ENCODE data around the gene SLC6A3. TPM values are rescaled to one million over a fixed set of nuclear protein-coding genes. Genes with fewer than 3 reads are reported as not detected.

SLC6A3 gene
- total RNA-seq, 4 donors from 2014 or later = 0.16 TPM; not detected in 3

DNA sequence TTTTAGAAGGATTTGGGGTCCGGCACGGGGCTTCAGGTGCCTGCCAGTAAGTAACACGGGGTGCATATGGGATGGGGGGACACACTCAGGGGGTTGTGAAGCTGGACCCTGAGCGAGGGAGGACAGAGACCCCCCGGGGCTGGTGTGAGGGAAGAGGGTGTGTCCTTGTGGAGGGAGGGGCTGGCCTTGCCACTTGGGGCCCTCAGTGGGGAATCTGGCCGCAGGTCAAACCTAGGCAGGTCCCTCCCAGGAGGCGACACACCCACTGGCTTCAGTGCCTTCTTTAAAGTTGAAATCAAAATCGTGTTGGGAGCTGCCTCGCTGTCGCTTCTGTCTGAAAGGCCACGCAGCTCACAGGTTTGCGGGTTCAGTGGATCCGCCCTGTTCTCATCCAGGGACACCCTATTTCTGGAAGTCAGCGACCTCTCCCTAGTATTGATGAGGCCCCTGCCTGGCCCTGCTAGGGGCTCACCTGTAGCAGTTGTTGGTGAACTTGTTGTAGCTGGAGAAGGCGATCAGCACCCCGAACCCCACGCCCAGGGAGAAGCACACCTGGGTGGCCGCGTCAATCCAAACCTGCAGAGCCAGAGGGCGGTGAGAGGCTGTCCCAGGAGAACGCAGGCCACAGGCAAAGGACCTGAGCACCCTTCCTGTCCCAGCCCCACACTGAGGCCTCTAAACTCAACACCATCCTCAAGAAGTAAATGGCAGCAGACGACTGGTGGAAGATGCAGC is 29.4 kb downstream of the SLC6A3 start:
- no peak for TF ChIP-seq EP300 (IDR thresholded peaks at IDR 0.05)
- TF ChIP-seq POLR2A (IDR thresholded peaks at IDR 0.05) = no peak
- TF ChIP-seq POLR2AphosphoS5 (IDR thresholded peaks at IDR 0.05) = no peak
- TF ChIP-seq, protein P1, sequence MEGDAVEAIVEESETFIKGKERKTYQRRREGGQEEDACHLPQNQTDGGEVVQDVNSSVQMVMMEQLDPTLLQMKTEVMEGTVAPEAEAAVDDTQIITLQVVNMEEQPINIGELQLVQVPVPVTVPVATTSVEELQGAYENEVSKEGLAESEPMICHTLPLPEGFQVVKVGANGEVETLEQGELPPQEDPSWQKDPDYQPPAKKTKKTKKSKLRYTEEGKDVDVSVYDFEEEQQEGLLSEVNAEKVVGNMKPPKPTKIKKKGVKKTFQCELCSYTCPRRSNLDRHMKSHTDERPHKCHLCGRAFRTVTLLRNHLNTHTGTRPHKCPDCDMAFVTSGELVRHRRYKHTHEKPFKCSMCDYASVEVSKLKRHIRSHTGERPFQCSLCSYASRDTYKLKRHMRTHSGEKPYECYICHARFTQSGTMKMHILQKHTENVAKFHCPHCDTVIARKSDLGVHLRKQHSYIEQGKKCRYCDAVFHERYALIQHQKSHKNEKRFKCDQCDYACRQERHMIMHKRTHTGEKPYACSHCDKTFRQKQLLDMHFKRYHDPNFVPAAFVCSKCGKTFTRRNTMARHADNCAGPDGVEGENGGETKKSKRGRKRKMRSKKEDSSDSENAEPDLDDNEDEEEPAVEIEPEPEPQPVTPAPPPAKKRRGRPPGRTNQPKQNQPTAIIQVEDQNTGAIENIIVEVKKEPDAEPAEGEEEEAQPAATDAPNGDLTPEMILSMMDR (IDR thresholded peaks at IDR 0.05) = no peak
- peaks cover 3% of the 10 kb centered on the region for H3K4me1 ChIP-seq
- no peak overlapping the region for H3K4me3 ChIP-seq
- H3K9me3 ChIP-seq = no peaks in the 10 kb centered on the region
- H3K36me3 ChIP-seq = no peaks in the 10 kb centered on the region
- no peak overlapping the region for H3K27ac ChIP-seq
- peak in 1 of 2 donors; percentile 48 for DNase-seq (ENCODE audit: low spot score in 2 of 2)
- 49% methylated on average over 7 of the region's 22 CpGs for WGBS
- peaks cover 31% of the 10 kb centered on the region for H3K27me3 ChIP-seq

DNA sequence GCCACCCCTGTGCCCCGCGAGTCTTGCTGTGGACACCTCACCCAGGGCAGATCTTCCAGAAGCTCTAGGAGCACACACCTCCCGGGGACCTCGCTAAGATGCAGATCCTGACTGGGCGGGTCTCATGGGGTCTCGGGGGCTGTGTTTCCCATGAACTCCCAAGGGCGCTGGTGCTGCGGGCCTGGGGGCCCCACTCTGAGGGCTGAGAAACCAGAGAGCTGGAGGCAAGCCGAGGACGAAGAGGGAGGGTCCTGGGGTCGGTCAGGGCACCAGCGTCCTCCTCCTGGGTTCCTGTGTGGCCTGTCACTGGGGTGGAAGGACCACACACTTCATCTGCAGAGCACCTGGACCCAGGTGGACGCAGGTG is 30.2 kb downstream of the SLC6A3 start:
- no peak overlapping the region for H3K4me3 ChIP-seq
- WGBS = 79% methylated on average over 2 of the region's 13 CpGs
- peaks cover 36% of the 10 kb centered on the region for H3K27me3 ChIP-seq
- H3K9me3 ChIP-seq = no peaks in the 10 kb centered on the region
- H3K4me1 ChIP-seq = peaks cover 3% of the 10 kb centered on the region
- peak in 1 of 2 donors; percentile 40 for DNase-seq (ENCODE audit: low spot score in 2 of 2)
- H3K27ac ChIP-seq = no peak overlapping the region
- no peak for TF ChIP-seq EP300 (IDR thresholded peaks at IDR 0.05)
- no peak for TF ChIP-seq POLR2A (IDR thresholded peaks at IDR 0.05)
- TF ChIP-seq, protein P1 (IDR thresholded peaks at IDR 0.05) = no peak
- H3K36me3 ChIP-seq = no peaks in the 10 kb centered on the region

DNA sequence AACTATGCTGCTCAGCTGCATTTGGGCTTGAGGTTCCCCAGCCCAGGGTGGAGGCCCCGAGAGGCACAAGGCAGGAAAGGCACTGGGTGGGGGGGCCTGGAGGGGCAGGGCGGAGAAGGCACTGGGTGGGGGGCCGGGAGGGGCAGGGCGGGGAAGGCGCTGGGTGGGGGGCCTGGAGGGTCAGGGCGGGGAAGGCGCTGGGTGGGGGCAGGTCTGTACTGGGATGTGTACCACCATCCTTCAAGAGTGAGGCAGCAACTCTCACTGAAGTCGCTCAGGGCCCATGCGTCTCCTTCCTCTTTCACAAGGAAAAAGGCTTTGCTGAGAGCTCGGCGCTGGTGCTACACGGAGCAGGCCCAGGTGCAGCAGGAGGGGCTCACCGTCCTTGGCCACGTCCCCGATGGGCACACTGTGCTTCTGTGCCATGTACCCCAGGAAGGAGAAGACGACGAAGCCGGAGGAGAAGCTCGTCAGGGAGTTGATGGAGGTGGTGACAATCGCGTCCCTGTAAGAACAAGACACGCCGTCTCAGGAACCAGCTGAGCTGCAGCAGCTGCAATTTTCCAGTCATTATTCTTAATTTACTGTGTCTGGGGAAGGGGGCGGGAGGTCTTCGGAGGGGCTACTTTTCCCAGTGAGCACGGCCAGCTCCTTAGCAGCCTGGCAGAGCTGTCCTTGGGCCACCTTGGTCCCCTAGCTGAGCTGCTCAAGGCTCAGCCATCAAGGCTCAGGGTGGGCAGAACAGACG is 30.8 kb downstream of the SLC6A3 start:
- Histone ChIP-seq H3K9me3 (no peaks in the 10 kb centered on the region), H3K27me3 (peaks cover 40% of the 10 kb centered on the region), H3K36me3 (no peaks in the 10 kb centered on the region), H3K27ac (no peak overlapping the region), H3K4me3 (no peak overlapping the region), H3K4me1 (peaks cover 3% of the 10 kb centered on the region)
- WGBS = 42% methylated on average over 27 of the region's 27 CpGs
- peak in 1 of 2 donors; percentile 67 for DNase-seq (ENCODE audit: low spot score in 2 of 2)
- TF ChIP-seq POLR2AphosphoS5 (IDR thresholded peaks at IDR 0.05) = no peak
- no peak for TF ChIP-seq EP300 (IDR thresholded peaks at IDR 0.05)
- no peak for TF ChIP-seq POLR2A (IDR thresholded peaks at IDR 0.05)
- TF ChIP-seq, protein P1 (IDR thresholded peaks at IDR 0.05) = no peak

DNA sequence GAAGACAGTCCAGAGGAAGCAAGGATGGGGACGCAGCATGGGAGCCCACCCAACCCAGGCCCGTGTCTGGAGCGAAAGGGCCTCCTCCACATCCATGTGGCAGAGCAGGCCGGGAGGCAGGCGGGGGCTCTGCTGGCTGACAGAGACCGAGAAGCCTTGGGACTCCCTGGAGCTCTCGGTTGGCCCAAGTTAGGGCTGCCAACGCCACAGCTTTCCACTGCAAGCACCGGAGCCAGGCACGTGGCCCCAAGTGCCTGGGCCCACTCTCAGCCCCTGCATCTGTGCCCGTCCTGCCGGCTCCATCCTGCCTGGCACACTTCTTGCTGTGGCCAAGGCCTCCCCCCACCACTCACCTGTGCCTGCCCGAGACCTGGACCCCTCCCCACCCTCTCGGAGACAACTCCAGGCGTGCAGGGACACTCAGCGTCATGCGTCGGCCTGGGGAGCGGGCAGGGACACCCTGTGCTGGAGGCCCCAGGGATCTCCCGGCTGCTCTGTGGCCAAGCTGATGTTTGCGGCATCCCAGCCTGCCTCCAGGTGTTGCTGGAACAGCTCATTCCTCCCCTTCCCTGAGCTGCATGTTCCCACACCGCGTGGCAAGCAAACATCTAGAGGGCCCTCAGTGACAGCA is 31.5 kb downstream of the SLC6A3 start:
- WGBS = 55% methylated on average over 4 of the region's 23 CpGs
- TF ChIP-seq EP300 (IDR thresholded peaks at IDR 0.05) (no peak), POLR2A (IDR thresholded peaks at IDR 0.05) (no peak), POLR2AphosphoS5 (IDR thresholded peaks at IDR 0.05) (no peak)
- TF ChIP-seq, protein P1 (IDR thresholded peaks at IDR 0.05) = no peak
- no peaks in the 10 kb centered on the region for H3K9me3 ChIP-seq
- no peak overlapping the region for H3K4me3 ChIP-seq
- H3K4me1 ChIP-seq = peaks cover 3% of the 10 kb centered on the region
- H3K36me3 ChIP-seq = no peaks in the 10 kb centered on the region
- peaks cover 42% of the 10 kb centered on the region for H3K27me3 ChIP-seq
- DNase-seq (ENCODE audit: low spot score in 2 of 2) = peak in 1 of 2 donors; percentile 49
- no peak overlapping the region for H3K27ac ChIP-seq

DNA sequence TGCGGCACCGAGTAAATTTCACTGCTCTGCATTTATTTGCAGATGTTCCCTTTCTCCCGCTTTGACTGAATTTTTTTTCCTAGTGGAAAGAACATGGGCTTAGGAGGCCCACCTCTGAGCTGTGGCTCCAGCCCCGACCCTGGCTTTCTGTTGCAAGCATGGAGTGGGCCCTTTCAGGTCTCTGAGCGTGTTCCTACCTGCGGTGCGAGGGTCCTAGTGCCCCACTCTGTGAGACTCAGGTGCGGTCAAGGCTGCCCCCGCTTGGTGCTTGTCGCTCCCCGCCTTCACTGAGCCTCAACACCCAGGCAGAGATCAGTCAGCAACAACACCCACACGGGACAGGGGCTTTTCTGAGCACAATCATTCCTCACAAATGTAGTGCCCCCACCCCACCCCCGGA is 32.0 kb downstream of the SLC6A3 start:
- H3K27me3 ChIP-seq = peaks cover 47% of the 10 kb centered on the region
- WGBS = 42% methylated on average over 12 of the region's 13 CpGs
- no peak for TF ChIP-seq EP300 (IDR thresholded peaks at IDR 0.05)
- TF ChIP-seq POLR2AphosphoS5 (IDR thresholded peaks at IDR 0.05) = no peak
- no peak for TF ChIP-seq POLR2A (IDR thresholded peaks at IDR 0.05)
- TF ChIP-seq, protein P1 (IDR thresholded peaks at IDR 0.05) = no peak

More for the DNA sequence above, 32.0 kb downstream of the SLC6A3 start:
- Histone ChIP-seq H3K4me1 (peaks cover 3% of the 10 kb centered on the region), H3K27ac (no peak overlapping the region), H3K36me3 (no peaks in the 10 kb centered on the region), H3K9me3 (no peaks in the 10 kb centered on the region), H3K4me3 (no peak overlapping the region)
- DNase-seq (ENCODE audit: low spot score in 2 of 2) = peak in 1 of 2 donors; percentile 44

Data from suprapubic skin (tissue), 4 donors.